Activated naive CD8-positive, alpha-beta T cell (primary cell): Measurements from ENCODE around the gene FCN2.

ENCODE experiments used
- H3K27ac Mint-ChIP-seq: one replicate; pipeline ENCODE4 v1.8.0; 2021; ENCODE audit warnings: mixed read lengths
- H3K27me3 Mint-ChIP-seq: one replicate; pipeline ENCODE4 v1.8.0; 2021; ENCODE audit warnings: mixed read lengths
- H3K36me3 Mint-ChIP-seq: one replicate; pipeline ENCODE4 v1.8.0; 2021; ENCODE audit warnings: mixed read lengths
- H3K4me1 Mint-ChIP-seq: one replicate; pipeline ENCODE4 v1.8.0; 2021; ENCODE audit warnings: low read depth, mixed read lengths
- H3K4me3 Mint-ChIP-seq: one replicate; pipeline ENCODE4 v1.8.0; 2021; ENCODE audit warnings: mild to moderate bottlenecking, mixed read lengths
- H3K9me3 Mint-ChIP-seq: one replicate; pipeline ENCODE4 v1.8.0; 2021; ENCODE audit warnings: low read depth, mixed read lengths

The FCN2 gene

GRCh38 chr9:134887219-134887618 is 6.6 kb downstream of the FCN2 start:
- Mint-ChIP-seq H3K27ac (no peak overlapping the region), H3K4me3 (no peak overlapping the region), H3K4me1 (peaks cover 2% of the 10 kb centered on the region), H3K36me3 (no peaks in the 10 kb centered on the region), H3K27me3 (peaks cover 4% of the 10 kb centered on the region), H3K9me3 (no peaks in the 10 kb centered on the region)

GRCh38 chr9:134887686-134888602 is 7.3 kb downstream of the FCN2 start:
- H3K27ac Mint-ChIP-seq = no peak overlapping the region
- no peaks in the 10 kb centered on the region for H3K36me3 Mint-ChIP-seq
- H3K4me1 Mint-ChIP-seq = peaks cover 2% of the 10 kb centered on the region
- no peak overlapping the region for H3K4me3 Mint-ChIP-seq
- H3K9me3 Mint-ChIP-seq = no peaks in the 10 kb centered on the region
- peaks cover 4% of the 10 kb centered on the region for H3K27me3 Mint-ChIP-seq

GRCh38 chr9:134888603-134889190 is 8.1 kb downstream of the FCN2 start:
- Mint-ChIP-seq H3K27me3 (peaks cover 4% of the 10 kb centered on the region), H3K9me3 (no peaks in the 10 kb centered on the region), H3K4me3 (no peak overlapping the region), H3K36me3 (no peaks in the 10 kb centered on the region), H3K4me1 (peaks cover 2% of the 10 kb centered on the region), H3K27ac (no peak overlapping the region)

- Mint-ChIP-seq H3K27ac (no peak overlapping the region), H3K36me3 (no peaks in the 10 kb centered on the region), H3K4me1 (peaks cover 2% of the 10 kb centered on the region), H3K9me3 (no peaks in the 10 kb centered on the region), H3K4me3 (no peak overlapping the region), H3K27me3 (peaks cover 4% of the 10 kb centered on the region)
These were observed 9.0 kb downstream of the FCN2 start for GRCh38 chr9:134889386-134890154.

- Mint-ChIP-seq H3K27ac (no peak overlapping the region), H3K36me3 (no peaks in the 10 kb centered on the region), H3K4me3 (no peak overlapping the region), H3K27me3 (peaks cover 6% of the 10 kb centered on the region), H3K4me1 (peaks cover 2% of the 10 kb centered on the region), H3K9me3 (no peaks in the 10 kb centered on the region)
These were observed 9.5 kb downstream of the FCN2 start for GRCh38 chr9:134890155-134890495.

GRCh38 chr9:134891053-134891452 is 10.4 kb downstream of the FCN2 start:
- H3K4me1 Mint-ChIP-seq = peaks cover 2% of the 10 kb centered on the region
- H3K9me3 Mint-ChIP-seq = no peaks in the 10 kb centered on the region
- peaks cover 6% of the 10 kb centered on the region for H3K27me3 Mint-ChIP-seq
- no peak overlapping the region for H3K27ac Mint-ChIP-seq
- no peaks in the 10 kb centered on the region for H3K36me3 Mint-ChIP-seq
- no peak overlapping the region for H3K4me3 Mint-ChIP-seq

GRCh38 chr9:134891713-134892112 is 11.1 kb downstream of the FCN2 start:
- peaks cover 6% of the 10 kb centered on the region for H3K27me3 Mint-ChIP-seq
- no peak overlapping the region for H3K27ac Mint-ChIP-seq

GRCh38 chr9:134892221-134892620 is 11.6 kb downstream of the FCN2 start:
- no peak overlapping the region for H3K4me3 Mint-ChIP-seq
- H3K4me1 Mint-ChIP-seq = peaks cover 2% of the 10 kb centered on the region
- H3K9me3 Mint-ChIP-seq = no peaks in the 10 kb centered on the region
- H3K27me3 Mint-ChIP-seq = peaks cover 6% of the 10 kb centered on the region
- H3K27ac Mint-ChIP-seq = no peak overlapping the region
- H3K36me3 Mint-ChIP-seq = no peaks in the 10 kb centered on the region

More at GRCh38 chr9:134891713-134892112, 11.1 kb downstream of the FCN2 start:
- no peaks in the 10 kb centered on the region for H3K36me3 Mint-ChIP-seq
- H3K9me3 Mint-ChIP-seq = no peaks in the 10 kb centered on the region
- H3K4me1 Mint-ChIP-seq = peaks cover 2% of the 10 kb centered on the region
- no peak overlapping the region for H3K4me3 Mint-ChIP-seq

GRCh38 chr9:134892820-134893420 is 12.3 kb downstream of the FCN2 start:
- no peaks in the 10 kb centered on the region for H3K4me1 Mint-ChIP-seq
- peaks cover 7% of the 10 kb centered on the region for H3K27me3 Mint-ChIP-seq
- no peaks in the 10 kb centered on the region for H3K9me3 Mint-ChIP-seq
- no peak overlapping the region for H3K27ac Mint-ChIP-seq
- H3K4me3 Mint-ChIP-seq = no peak overlapping the region
- H3K36me3 Mint-ChIP-seq = no peaks in the 10 kb centered on the region

GRCh38 chr9:134894136-134894860 is 13.7 kb downstream of the FCN2 start:
- H3K27ac Mint-ChIP-seq = no peak overlapping the region
- H3K4me3 Mint-ChIP-seq = no peak overlapping the region
- H3K9me3 Mint-ChIP-seq = peaks cover 7% of the 10 kb centered on the region
- peaks cover 2% of the 10 kb centered on the region for H3K36me3 Mint-ChIP-seq
- H3K27me3 Mint-ChIP-seq = peaks cover 7% of the 10 kb centered on the region
- no peaks in the 10 kb centered on the region for H3K4me1 Mint-ChIP-seq

GRCh38 chr9:134895097-134895496 is 14.5 kb downstream of the FCN2 start:
- H3K36me3 Mint-ChIP-seq = peaks cover 2% of the 10 kb centered on the region
- no peak overlapping the region for H3K4me3 Mint-ChIP-seq
- H3K27me3 Mint-ChIP-seq = peaks cover 7% of the 10 kb centered on the region
- no peak overlapping the region for H3K27ac Mint-ChIP-seq
- H3K9me3 Mint-ChIP-seq = peaks cover 10% of the 10 kb centered on the region
- H3K4me1 Mint-ChIP-seq = no peaks in the 10 kb centered on the region

GRCh38 chr9:134895567-134895907 is 14.9 kb downstream of the FCN2 start:
- peaks cover 10% of the 10 kb centered on the region for H3K9me3 Mint-ChIP-seq
- no peak overlapping the region for H3K4me3 Mint-ChIP-seq
- H3K27me3 Mint-ChIP-seq = peaks cover 7% of the 10 kb centered on the region
- peaks cover 2% of the 10 kb centered on the region for H3K36me3 Mint-ChIP-seq
- H3K27ac Mint-ChIP-seq = no peak overlapping the region
- no peaks in the 10 kb centered on the region for H3K4me1 Mint-ChIP-seq

- H3K4me1 Mint-ChIP-seq = no peaks in the 10 kb centered on the region
- peaks cover 2% of the 10 kb centered on the region for H3K36me3 Mint-ChIP-seq
- H3K27me3 Mint-ChIP-seq = peaks cover 4% of the 10 kb centered on the region
These were observed 15.6 kb downstream of the FCN2 start for GRCh38 chr9:134895908-134896833.

More at GRCh38 chr9:134895908-134896833, 15.6 kb downstream of the FCN2 start:
- Mint-ChIP-seq H3K27ac (no peak overlapping the region), H3K9me3 (peaks cover 10% of the 10 kb centered on the region), H3K4me3 (no peak overlapping the region)
